ENCODE measurements around the gene TRMT2A.

Gene TRMT2A

GRCh38 chr22:20115691-20116375 lies 1.2 kb downstream of the TRMT2A start, which contains the start of gene RANBP1:
RANBP1 (plus strand) TSS chr22:20116104; CDS start chr22:20116185, 81 bp downstream.
- Histone ChIP-seq H3K9me2 (replicated peaks; ENCODE audit: low read depth, low read length) (no peaks in the 10 kb centered on the region), H3F3A (ENCODE audit: low read depth) (no peaks in the 10 kb centered on the region), H3K36me3 (ENCODE audit: insufficient read depth, low read length) (peaks cover 49% of the 10 kb centered on the region; the same call in 1 of the 2 replicates), H3K4me1 (ENCODE audit: insufficient read depth, low read length, poor library complexity, severe bottlenecking) (peaks cover 38% of the 10 kb centered on the region), H3K9me3 (ENCODE audit: insufficient read depth, low read depth, low read length) (no peaks in the 10 kb centered on the region), H3K4me3 (ENCODE audit: low read length, poor library complexity, severe bottlenecking) (peak within 1 kb of the TSS; percentile 98), H3K79me2 (ENCODE audit: insufficient read depth, low read length) (peaks cover 68% of the 10 kb centered on the region), H3K4me2 (ENCODE audit: low read depth, low read length, poor library complexity, severe bottlenecking) (peak within 1 kb of the TSS; percentile 89), H3K27me3 (ENCODE audit: insufficient read depth, low read length, poor library complexity, severe bottlenecking) (no peaks in the 10 kb centered on the region), H4K20me1 (ENCODE audit: insufficient read depth, low read length, poor library complexity, severe bottlenecking) (peaks cover 41% of the 10 kb centered on the region), H3K9ac (ENCODE audit: low read depth, low read length, poor library complexity, severe bottlenecking) (peak within 1 kb of the TSS; percentile 98), H2AFZ (ENCODE audit: low read length) (peak within 1 kb of the TSS; percentile 75)
- TF ChIP-seq, protein P1, sequence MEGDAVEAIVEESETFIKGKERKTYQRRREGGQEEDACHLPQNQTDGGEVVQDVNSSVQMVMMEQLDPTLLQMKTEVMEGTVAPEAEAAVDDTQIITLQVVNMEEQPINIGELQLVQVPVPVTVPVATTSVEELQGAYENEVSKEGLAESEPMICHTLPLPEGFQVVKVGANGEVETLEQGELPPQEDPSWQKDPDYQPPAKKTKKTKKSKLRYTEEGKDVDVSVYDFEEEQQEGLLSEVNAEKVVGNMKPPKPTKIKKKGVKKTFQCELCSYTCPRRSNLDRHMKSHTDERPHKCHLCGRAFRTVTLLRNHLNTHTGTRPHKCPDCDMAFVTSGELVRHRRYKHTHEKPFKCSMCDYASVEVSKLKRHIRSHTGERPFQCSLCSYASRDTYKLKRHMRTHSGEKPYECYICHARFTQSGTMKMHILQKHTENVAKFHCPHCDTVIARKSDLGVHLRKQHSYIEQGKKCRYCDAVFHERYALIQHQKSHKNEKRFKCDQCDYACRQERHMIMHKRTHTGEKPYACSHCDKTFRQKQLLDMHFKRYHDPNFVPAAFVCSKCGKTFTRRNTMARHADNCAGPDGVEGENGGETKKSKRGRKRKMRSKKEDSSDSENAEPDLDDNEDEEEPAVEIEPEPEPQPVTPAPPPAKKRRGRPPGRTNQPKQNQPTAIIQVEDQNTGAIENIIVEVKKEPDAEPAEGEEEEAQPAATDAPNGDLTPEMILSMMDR (conservative IDR thresholded peaks at IDR 0.05; ENCODE audit: low read length) = no peak
- TF ChIP-seq EZH2phosphoT487 (IDR thresholded peaks at IDR 0.05; ENCODE audit: borderline replicate concordance) = no peak

- TF ChIP-seq EZH2phosphoT487 (IDR thresholded peaks at IDR 0.05; ENCODE audit: borderline replicate concordance) = no peak
- TF ChIP-seq, protein P1 (conservative IDR thresholded peaks at IDR 0.05; ENCODE audit: low read length) = no peak
- no peaks in the 10 kb centered on the region for H3K27me3 ChIP-seq (ENCODE audit: insufficient read depth, low read length, poor library complexity, severe bottlenecking)
- peak overlapping the region; percentile 98 for H3K9ac ChIP-seq (ENCODE audit: low read depth, low read length, poor library complexity, severe bottlenecking)
- H3K4me3 ChIP-seq (ENCODE audit: low read length, poor library complexity, severe bottlenecking) = peak overlapping the region; percentile 98
- H2AFZ ChIP-seq (ENCODE audit: low read length) = no peak overlapping the region
- H3K9me3 ChIP-seq (ENCODE audit: insufficient read depth, low read depth, low read length) = no peaks in the 10 kb centered on the region
- H3K9me2 ChIP-seq (replicated peaks; ENCODE audit: low read depth, low read length) = no peaks in the 10 kb centered on the region
- peaks cover 28% of the 10 kb centered on the region for H3K4me1 ChIP-seq (ENCODE audit: insufficient read depth, low read length, poor library complexity, severe bottlenecking)
- peaks cover 57% of the 10 kb centered on the region for H3K79me2 ChIP-seq (ENCODE audit: insufficient read depth, low read length)
- peaks cover 31% of the 10 kb centered on the region for H4K20me1 ChIP-seq (ENCODE audit: insufficient read depth, low read length, poor library complexity, severe bottlenecking)
- no peaks in the 10 kb centered on the region for H3F3A ChIP-seq (ENCODE audit: low read depth)
- peaks cover 49% of the 10 kb centered on the region; the same call in 1 of the 2 replicates for H3K36me3 ChIP-seq (ENCODE audit: insufficient read depth, low read length)
- peak overlapping the region; percentile 89 for H3K4me2 ChIP-seq (ENCODE audit: low read depth, low read length, poor library complexity, severe bottlenecking)
Measured at GRCh38 chr22:20114506-20115475, 2.2 kb downstream of the TRMT2A start.

GRCh38 chr22:20113551-20114310 lies 3.3 kb downstream of the TRMT2A start:
- no peaks in the 10 kb centered on the region for H3K9me2 ChIP-seq (replicated peaks; ENCODE audit: low read depth, low read length)
- H3K4me1 ChIP-seq (ENCODE audit: insufficient read depth, low read length, poor library complexity, severe bottlenecking) = peaks cover 18% of the 10 kb centered on the region
- no peak overlapping the region for H3K4me3 ChIP-seq (ENCODE audit: low read length, poor library complexity, severe bottlenecking)
- H3K79me2 ChIP-seq (ENCODE audit: insufficient read depth, low read length) = peaks cover 47% of the 10 kb centered on the region
- TF ChIP-seq EZH2phosphoT487 (IDR thresholded peaks at IDR 0.05; ENCODE audit: borderline replicate concordance) = no peak
- TF ChIP-seq, protein P1 (conservative IDR thresholded peaks at IDR 0.05; ENCODE audit: low read length) = no peak
- H3K9ac ChIP-seq (ENCODE audit: low read depth, low read length, poor library complexity, severe bottlenecking) = no peak overlapping the region
- H3K9me3 ChIP-seq (ENCODE audit: insufficient read depth, low read depth, low read length) = no peaks in the 10 kb centered on the region
- peaks cover 20% of the 10 kb centered on the region for H4K20me1 ChIP-seq (ENCODE audit: insufficient read depth, low read length, poor library complexity, severe bottlenecking)
- peak overlapping the region; percentile 89 for H3K4me2 ChIP-seq (ENCODE audit: low read depth, low read length, poor library complexity, severe bottlenecking)
- H2AFZ ChIP-seq (ENCODE audit: low read length) = no peak overlapping the region
- H3F3A ChIP-seq (ENCODE audit: low read depth) = no peaks in the 10 kb centered on the region
- H3K36me3 ChIP-seq (ENCODE audit: insufficient read depth, low read length) = peaks cover 52% of the 10 kb centered on the region; the same call in 1 of the 2 replicates
- H3K27me3 ChIP-seq (ENCODE audit: insufficient read depth, low read length, poor library complexity, severe bottlenecking) = no peaks in the 10 kb centered on the region

Data from Loucy (cell line).